H1 (cell line): ENCODE data around the gene NTN1. TPM values are rescaled to one million over a fixed set of nuclear protein-coding genes. Genes with fewer than 3 reads are reported as not detected.

Experiments
- CTCF ChIA-PET: fragments of 300-600 bp; sonication (Branson Sonifier 250); formaldehyde crosslinking; loops from one replicate; lab custom pipeline; 2021; ENCODE audit not compliant: partially characterized antibody; lab: Charles Lee
- POLR2A ChIA-PET: fragments of 300-600 bp; sonication (Branson Sonifier 250); formaldehyde crosslinking; loops from one replicate; lab custom pipeline; 2021; ENCODE audit warnings: inconsistent platforms; ENCODE audit not compliant: partially characterized antibody; lab: Charles Lee
- DNase-seq, 2 experiments: peaks; one replicate each; pipeline versions ENCODE4 v3.0.0 to v3.0.0-alpha.2; 2010 to 2022; ENCODE audit warnings: low spot score in 2 of 2, low read depth in 1 of 2, mixed read lengths in 1 of 2
- FAIRE-seq: peaks from 2 replicates; lab custom pipeline; 2011; peaks lifted over from hg19 to GRCh38; lab: Jason Lieb, UNC
- H2AFZ ChIP-seq: 2 replicates; pipeline ENCODE4 v1.8.1; 2012; ENCODE audit warnings: low read length, inconsistent platforms
- H2AK5ac ChIP-seq: 2 replicates; pipeline ENCODE4 v1.6.1; 2013; ENCODE audit warnings: low read depth, low read length
- H2BK120ac ChIP-seq: replicated peaks from 2 replicates; pipeline ENCODE3; 2013; ENCODE audit warnings: low read depth, low read length, inconsistent platforms
- H2BK12ac ChIP-seq: 2 replicates; pipeline ENCODE4 v1.6.1; 2013; ENCODE audit warnings: low read depth, low read length
- H2BK15ac ChIP-seq: 2 replicates; pipeline ENCODE4 v1.6.1; 2013; ENCODE audit warnings: low read length
- H2BK20ac ChIP-seq: 2 replicates; pipeline ENCODE4 v1.6.1; 2013; ENCODE audit warnings: low read length
- H2BK5ac ChIP-seq: 2 replicates; pipeline ENCODE4 v1.6.1; 2013; ENCODE audit warnings: low read depth, low read length
- H3K14ac ChIP-seq: 2 replicates; pipeline ENCODE4 v1.6.1; 2013; ENCODE audit warnings: inconsistent platforms; ENCODE audit not compliant: insufficient read length
- H3K18ac ChIP-seq: 2 replicates; pipeline ENCODE4 v1.6.1; 2013; ENCODE audit warnings: low read length; ENCODE audit errors: extremely low read depth
- H3K23ac ChIP-seq: 2 replicates; pipeline ENCODE4 v1.6.1; 2013; ENCODE audit warnings: inconsistent platforms; ENCODE audit not compliant: insufficient read length
- H3K23me2 ChIP-seq: 2 replicates; pipeline ENCODE4 v1.6.1; 2013; ENCODE audit warnings: low read depth, low read length
- H3K27ac ChIP-seq: 2 replicates; pipeline ENCODE4 v1.6.1; 2011; ENCODE audit warnings: low read depth, low read length, inconsistent platforms
- H3K27me3 ChIP-seq, 4 experiments: replicated peaks in 1 of 4; 1 replicate in 1 of 4; 2 replicates in 3 of 4; pipeline versions ENCODE4 v1.6.1 to v1.8.1; 2011 to 2013; ENCODE audit warnings: low read length in 3 of 4, mild to moderate bottlenecking in 3 of 4, inconsistent platforms in 2 of 4, mixed read lengths in 2 of 4, moderate library complexity in 1 of 4; ENCODE audit not compliant: control insufficient read depth in 3 of 4, insufficient read depth in 3 of 4; ENCODE audit errors: extremely low read depth in 1 of 4
- H3K36me3 ChIP-seq, 4 experiments: 2 replicates each; pipeline versions ENCODE4 v1.6.1 to v1.8.1; 2011 to 2013; ENCODE audit warnings: mild to moderate bottlenecking in 4 of 4, low read length in 3 of 4, moderate library complexity in 2 of 4, control low read depth in 1 of 4, inconsistent platforms in 1 of 4; ENCODE audit not compliant: insufficient read depth in 4 of 4, control insufficient read depth in 2 of 4
- H3K4ac ChIP-seq: replicated peaks from 2 replicates; pipeline ENCODE3; 2013; ENCODE audit warnings: low read length, low read depth, mixed read lengths, inconsistent platforms; ENCODE audit not compliant: insufficient read length
- H3K4me1 ChIP-seq, 4 experiments: replicated peaks in 1 of 4; 1 replicate in 1 of 4; 2 replicates in 3 of 4; pipeline versions ENCODE4 v1.6.1 to v1.8.1; 2011 to 2013; ENCODE audit warnings: low read length in 3 of 4, inconsistent platforms in 2 of 4, mixed read lengths in 1 of 4; ENCODE audit not compliant: insufficient read depth in 4 of 4, control insufficient read depth in 3 of 4
- H3K4me2 ChIP-seq, 2 experiments: 2 replicates each; pipeline versions ENCODE4 v1.6.1 to v1.8.1; 2011 to 2013; ENCODE audit warnings: low read depth in 2 of 2, low read length in 2 of 2, control low read depth in 1 of 2, inconsistent platforms in 1 of 2, mild to moderate bottlenecking in 1 of 2; ENCODE audit not compliant: insufficient read depth in 1 of 2
- H3K4me3 ChIP-seq, 4 experiments: fragments of 200-600, 300-600 bp in 1 of 4; sonication (generic), shearing (Covaris generic), sonication (Bioruptor Twin) in 1 of 4; 2 replicates each; pipeline versions ENCODE4 v1.5.1 to v1.8.1; 2011 to 2016; ENCODE audit warnings: low read length in 4 of 4, low read depth in 3 of 4, control low read depth in 2 of 4, inconsistent platforms in 2 of 4, mild to moderate bottlenecking in 2 of 4, mixed read lengths in 1 of 4, moderate library complexity in 1 of 4; ENCODE audit not compliant: insufficient read depth in 2 of 4; ENCODE audit errors: extremely low read depth in 1 of 4
- H3K56ac ChIP-seq: replicated peaks from 2 replicates; pipeline ENCODE3; 2013; ENCODE audit warnings: low read depth, mild to moderate bottlenecking, mixed read lengths, low read length, inconsistent platforms; ENCODE audit not compliant: insufficient read length
- H3K79me1 ChIP-seq: 2 replicates; pipeline ENCODE4 v1.6.1; 2013; ENCODE audit warnings: low read depth, low read length, control low read depth
- H3K79me2 ChIP-seq, 2 experiments: 2 replicates each; pipeline versions ENCODE4 v1.6.1 to v1.8.1; 2012 to 2013; ENCODE audit warnings: low read length in 2 of 2, mild to moderate bottlenecking in 2 of 2, inconsistent platforms in 1 of 2; ENCODE audit not compliant: insufficient read depth in 2 of 2, control insufficient read depth in 1 of 2
- H3K9ac ChIP-seq, 4 experiments: replicated peaks in 1 of 4; 1 replicate in 1 of 4; 2 replicates in 3 of 4; pipeline versions ENCODE4 v1.6.1 to v1.8.1; 2011 to 2013; ENCODE audit warnings: low read depth in 3 of 4, low read length in 3 of 4, control low read depth in 2 of 4, mild to moderate bottlenecking in 2 of 4, moderate library complexity in 2 of 4, inconsistent platforms in 1 of 4; ENCODE audit errors: extremely low read depth in 1 of 4
- H3K9me3 ChIP-seq, 2 experiments: 2 replicates each; pipeline versions ENCODE4 v1.6.1 to v1.8.1; 2012 to 2013; ENCODE audit warnings: mild to moderate bottlenecking in 2 of 2, moderate library complexity in 2 of 2, control low read depth in 1 of 2, inconsistent platforms in 1 of 2, low read depth in 1 of 2, low read length in 1 of 2, mixed read lengths in 1 of 2; ENCODE audit not compliant: insufficient read depth in 2 of 2
- H4K20me1 ChIP-seq, 2 experiments: replicated peaks in 1 of 2; 2 replicates each; pipeline versions ENCODE3 to v1.8.1; 2011 to 2013; ENCODE audit warnings: inconsistent platforms in 2 of 2, low read length in 2 of 2, mild to moderate bottlenecking in 1 of 2; ENCODE audit not compliant: insufficient read depth in 2 of 2, control insufficient read depth in 1 of 2
- H4K5ac ChIP-seq: 2 replicates; pipeline ENCODE4 v1.6.1; 2013; ENCODE audit warnings: low read length, low read depth, mixed read lengths, inconsistent platforms; ENCODE audit not compliant: insufficient read length
- H4K8ac ChIP-seq: 2 replicates; pipeline ENCODE4 v1.8.0; 2013; ENCODE audit warnings: mild to moderate bottlenecking, moderate library complexity, low read length, inconsistent platforms; ENCODE audit not compliant: insufficient read depth; ENCODE audit errors: extremely low read depth
- H4K91ac ChIP-seq: replicated peaks from 2 replicates; pipeline ENCODE3; 2013; ENCODE audit warnings: low read length, mixed read lengths, inconsistent platforms; ENCODE audit not compliant: insufficient read length
- ASH2L ChIP-seq: fragments of 200-600, 300-600 bp; sonication (generic); IDR thresholded peaks from one replicate; pipeline ENCODE4 v1.7.1; 2017; ENCODE audit warnings: low read length
- WGBS, 2 experiments: shearing (Covaris generic) in 1 of 2; methylation state at CpG; one replicate each; pipeline versions ENCODE4 v1.1.6 to v1.1.7; 2013 to 2015; ENCODE audit warnings: low lambda C conversion rate in 2 of 2, mixed read lengths in 2 of 2, inconsistent platforms in 1 of 2, low coverage in 1 of 2, missing lambda C conversion rate in 1 of 2; ENCODE audit not compliant: insufficient replicate concordance in 2 of 2, insufficient coverage in 1 of 2, insufficient read length in 1 of 2; ENCODE audit errors: extremely low coverage in 1 of 2, missing lambda C conversion rate in 1 of 2; 5-methylcytosine and 5-hydroxymethylcytosine counted together
- polyA plus RNA-seq, 7 experiments: library from polyadenylated mRNA; depleted of rRNA in 3 of 7; stranded (reverse) in 5 of 7; unstranded in 2 of 7; fragments of >200 nt in 5 of 7; fragments of 200-250 nt in 2 of 7; gene quantifications; 1 replicate in 5 of 7; 2 replicates in 1 of 7; 4 replicates in 1 of 7; pipeline versions ENCODE4 v1.2.1 to v1.2.3, GENCODE V29; 2011 to 2013; ENCODE audit warnings: missing spikeins in 2 of 7, mixed read lengths in 2 of 7
- total RNA-seq: library from RNA; stranded (reverse); fragmentation: NEBNext Ultra II Directional; extraction: Animal tissue kit (Norgen Biotek cat#: 25700); gene quantifications from 2 replicates; pipeline ENCODE4 v1.2.1, GENCODE V29; 2021

NTN1 gene
- total and polyA plus RNA-seq, 2 of the 8 experiments (the other 6 are each of a cell fraction or from before 2014, with no cell fraction given): 2.0 to 2.3 TPM

- Histone ChIP-seq H2BK120ac (no peak overlapping the region), H3K9ac (no peak overlapping the region), H4K8ac (no peak overlapping the region), H3K27me3 (no peaks in the 10 kb centered on the region), H4K20me1 (no peaks in the 10 kb centered on the region), H3K79me1 (no peaks in the 10 kb centered on the region), H3K56ac (no peak overlapping the region), H3K9me3 (no peaks in the 10 kb centered on the region), H3K23ac (no peak overlapping the region), H3K4ac (no peak overlapping the region), H3K4me1 (no peaks in the 10 kb centered on the region; a peak in 1 of 7 replicates), H2BK12ac (no peak overlapping the region), H3K4me3 (no peak overlapping the region), H4K91ac (no peak overlapping the region), H3K79me2 (no peaks in the 10 kb centered on the region), H3K23me2 (no peaks in the 10 kb centered on the region), H2BK20ac (no peak overlapping the region), H2BK5ac (no peak overlapping the region), H2AK5ac (peak overlapping the region; percentile 76; the same call in 1 of the 2 replicates), H3K4me2 (no peak overlapping the region), H4K5ac (no peak overlapping the region), H2BK15ac (no peak overlapping the region), H2AFZ (no peak overlapping the region), H3K18ac (no peak overlapping the region), H3K36me3 (no peaks in the 10 kb centered on the region), H3K27ac (no peak overlapping the region), H3K14ac (no peak overlapping the region)
- ChIA-PET POLR2A (interaction anchor here (1.1 kb wide), 1 partner anchor 13 kb away, joined by 4 read pairs; no protein-coding TSS in a partner anchor), CTCF (interaction anchor here (0.7 to 1.3 kb wide), 3 partner anchors 17 to 76 kb away, joined by 3 to 9 read pairs (median 3); no protein-coding TSS in a partner anchor)
- TF ChIP-seq ASH2L: no peak
- FAIRE-seq (no peak), DNase-seq (no peak)
- 92% methylated on average over 10 of the region's 10 CpGs; no CpG with 5 or more reads in 1 of the 2 experiments for WGBS, 2 experiments
Measured at GRCh38 chr17:9071016-9071415, 49.7 kb downstream of the NTN1 start.
